Measurements from ENCODE around the gene EIF4A3. TPM values are rescaled to one million over a fixed set of nuclear protein-coding genes. Genes with fewer than 3 reads are reported as not detected.

The EIF4A3 gene
- total RNA-seq, 4 donors from 2014 or later: 29.7 to 500 (median 79.1) TPM

DNA sequence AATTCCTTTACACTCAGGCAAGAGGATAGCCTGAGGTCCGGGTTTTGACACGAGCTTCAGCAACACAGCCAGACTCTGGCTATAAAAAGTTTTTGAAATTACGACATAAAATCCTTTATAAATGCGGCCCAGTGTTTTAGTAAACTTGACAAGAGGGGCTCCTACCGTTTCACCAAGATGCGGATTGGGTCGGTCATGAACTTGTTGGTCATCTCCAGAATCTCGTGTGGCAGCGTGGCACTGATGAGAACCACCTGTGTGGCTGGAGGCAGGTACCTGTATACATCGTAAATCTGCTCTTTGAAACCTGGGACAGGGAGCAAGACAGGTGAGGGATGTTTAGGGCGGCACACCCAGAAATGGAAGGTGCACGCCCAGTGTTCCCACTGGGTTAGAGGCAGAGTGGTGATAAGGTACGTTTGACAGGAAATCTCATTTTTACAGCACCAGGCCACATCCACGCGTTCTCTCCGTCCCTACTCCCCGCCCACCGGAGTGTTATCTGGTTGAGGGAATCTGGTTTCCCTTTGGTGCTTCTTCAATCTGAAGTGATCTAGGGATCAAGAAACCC, 8.0 kb downstream of the EIF4A3 start:
- no peak overlapping the region for H3K4me3 ChIP-seq
- no peaks in the 10 kb centered on the region for H3K9me3 ChIP-seq
- DNase-seq: no peak
- TF ChIP-seq POLR2A (IDR thresholded peaks at IDR 0.05): no peak
- TF ChIP-seq, protein P1, sequence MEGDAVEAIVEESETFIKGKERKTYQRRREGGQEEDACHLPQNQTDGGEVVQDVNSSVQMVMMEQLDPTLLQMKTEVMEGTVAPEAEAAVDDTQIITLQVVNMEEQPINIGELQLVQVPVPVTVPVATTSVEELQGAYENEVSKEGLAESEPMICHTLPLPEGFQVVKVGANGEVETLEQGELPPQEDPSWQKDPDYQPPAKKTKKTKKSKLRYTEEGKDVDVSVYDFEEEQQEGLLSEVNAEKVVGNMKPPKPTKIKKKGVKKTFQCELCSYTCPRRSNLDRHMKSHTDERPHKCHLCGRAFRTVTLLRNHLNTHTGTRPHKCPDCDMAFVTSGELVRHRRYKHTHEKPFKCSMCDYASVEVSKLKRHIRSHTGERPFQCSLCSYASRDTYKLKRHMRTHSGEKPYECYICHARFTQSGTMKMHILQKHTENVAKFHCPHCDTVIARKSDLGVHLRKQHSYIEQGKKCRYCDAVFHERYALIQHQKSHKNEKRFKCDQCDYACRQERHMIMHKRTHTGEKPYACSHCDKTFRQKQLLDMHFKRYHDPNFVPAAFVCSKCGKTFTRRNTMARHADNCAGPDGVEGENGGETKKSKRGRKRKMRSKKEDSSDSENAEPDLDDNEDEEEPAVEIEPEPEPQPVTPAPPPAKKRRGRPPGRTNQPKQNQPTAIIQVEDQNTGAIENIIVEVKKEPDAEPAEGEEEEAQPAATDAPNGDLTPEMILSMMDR (IDR thresholded peaks at IDR 0.05): no peak
- intact Hi-C loops (cut with DNase I; ENCODE audit: low total_unique reads): no loop called here
- no peaks in the 10 kb centered on the region for H3K27me3 ChIP-seq
- H3K4me1 ChIP-seq: no peaks in the 10 kb centered on the region
- H3K27ac ChIP-seq: no peak overlapping the region
- no peaks in the 10 kb centered on the region for H3K36me3 ChIP-seq

DNA sequence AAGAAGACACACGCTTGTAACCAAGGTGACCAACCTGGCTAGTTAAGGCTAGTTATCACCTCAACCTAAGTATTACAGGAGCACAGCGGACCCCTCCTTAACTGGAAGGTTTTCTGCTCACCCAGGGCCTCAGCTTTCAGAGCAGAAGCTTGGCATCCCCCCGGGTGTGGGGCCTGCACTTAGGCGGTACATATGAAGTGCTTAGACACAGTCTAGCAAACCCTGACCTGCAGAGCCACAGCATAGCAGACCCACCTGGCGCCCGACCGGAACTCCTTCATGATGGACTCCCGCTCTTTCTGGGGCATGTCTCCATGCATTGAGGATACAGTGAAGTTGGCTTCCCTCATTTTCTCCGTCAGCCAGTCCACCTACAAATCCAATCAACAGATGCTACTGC, 9.8 kb downstream of the EIF4A3 start:
- no peaks in the 10 kb centered on the region for H3K36me3 ChIP-seq

DNA sequence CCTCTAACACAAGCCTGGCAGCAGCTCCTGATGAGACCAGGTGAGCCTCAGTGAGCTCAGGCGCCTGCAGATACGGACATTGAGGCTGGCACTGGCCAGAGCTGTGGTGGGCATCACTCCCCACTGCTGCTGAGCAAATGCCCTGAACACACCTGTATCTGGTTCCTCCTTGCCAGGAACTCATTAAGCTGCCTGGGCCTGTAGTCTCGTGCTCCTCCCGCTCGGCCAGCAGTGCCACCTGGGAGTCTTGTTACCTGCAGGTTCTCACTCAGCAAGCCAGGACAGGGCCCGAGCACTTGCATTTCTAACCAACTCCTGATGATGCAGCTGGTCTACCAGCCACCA, 13.3 kb downstream of the EIF4A3 start:
- no peak overlapping the region for H3K27ac ChIP-seq
- TF ChIP-seq POLR2A (IDR thresholded peaks at IDR 0.05): no peak
- TF ChIP-seq, protein P1 (IDR thresholded peaks at IDR 0.05): no peak
- intact Hi-C loops (cut with DNase I; ENCODE audit: low total_unique reads): no loop called here

More for the DNA sequence above, 9.8 kb downstream of the EIF4A3 start:
- DNase-seq: no peak
- TF ChIP-seq, protein P1 (IDR thresholded peaks at IDR 0.05): no peak
- no peak for TF ChIP-seq POLR2A (IDR thresholded peaks at IDR 0.05)
- Histone ChIP-seq H3K4me1 (no peaks in the 10 kb centered on the region), H3K4me3 (no peak overlapping the region), H3K27me3 (no peaks in the 10 kb centered on the region), H3K27ac (no peak overlapping the region), H3K9me3 (no peaks in the 10 kb centered on the region)
- intact Hi-C loops (cut with DNase I; ENCODE audit: low total_unique reads): no loop called here

DNA sequence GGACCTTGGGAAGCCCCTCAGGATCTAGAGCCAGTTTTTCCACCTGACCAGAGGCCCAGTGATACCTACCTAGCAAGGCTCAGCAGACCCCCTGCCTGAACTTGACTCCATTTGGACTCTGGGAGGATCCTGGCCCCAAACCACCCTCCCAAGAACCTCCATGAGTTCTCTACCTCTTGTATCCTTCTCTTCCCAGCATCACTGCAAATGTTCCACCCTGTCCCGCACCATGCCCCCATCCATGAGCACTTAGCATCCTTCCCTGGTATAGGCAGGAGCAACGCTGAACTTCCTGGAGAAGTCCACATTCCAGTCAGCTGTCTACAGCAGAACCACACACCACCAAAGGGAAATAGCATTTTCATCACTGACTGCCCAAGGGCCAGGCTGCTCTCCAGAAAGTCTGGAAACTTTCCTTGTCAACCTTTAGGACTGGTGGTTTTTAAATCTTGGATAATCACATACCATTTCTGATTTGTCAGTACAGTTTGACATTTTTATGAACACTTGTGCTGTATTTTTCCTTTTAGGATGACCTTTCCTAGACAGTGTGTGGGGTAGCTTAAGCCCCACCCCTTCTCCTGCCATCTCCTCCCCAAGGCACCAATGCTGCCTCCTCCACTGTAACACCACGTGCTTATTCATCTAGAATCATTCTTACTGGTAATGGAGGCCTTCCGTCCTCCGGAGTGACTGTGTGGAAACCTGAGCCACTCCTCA, 13.9 kb downstream of the EIF4A3 start:
- Histone ChIP-seq H3K9me3 (no peaks in the 10 kb centered on the region), H3K36me3 (no peaks in the 10 kb centered on the region)
- DNase-seq: no peak

More for the DNA sequence above, 13.3 kb downstream of the EIF4A3 start:
- Histone ChIP-seq H3K36me3 (no peaks in the 10 kb centered on the region), H3K9me3 (no peaks in the 10 kb centered on the region), H3K4me1 (no peaks in the 10 kb centered on the region), H3K27me3 (no peaks in the 10 kb centered on the region), H3K4me3 (no peak overlapping the region)
- DNase-seq: no peak

DNA sequence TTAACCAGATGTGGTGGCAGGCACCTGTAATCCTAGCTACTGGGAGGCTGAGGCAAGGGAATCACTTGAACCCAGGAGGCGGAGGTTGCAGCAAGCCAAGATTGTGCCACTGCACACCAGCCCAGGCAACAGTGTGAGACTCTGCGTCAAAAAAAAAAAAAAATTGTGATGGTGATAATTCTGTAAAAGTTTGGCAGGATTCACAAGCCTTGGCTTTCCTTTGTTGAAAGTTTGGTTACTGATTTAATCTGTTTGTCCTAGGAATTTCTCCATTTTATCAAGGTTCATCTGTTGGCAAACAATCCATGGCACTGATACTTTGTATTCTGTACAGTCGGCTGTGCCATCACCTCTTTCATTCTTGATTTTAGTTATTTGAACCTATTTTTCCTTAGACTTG, 15.9 kb downstream of the EIF4A3 start:
- intact Hi-C loops (cut with DNase I; ENCODE audit: low total_unique reads): no loop called here
- H3K36me3 ChIP-seq: no peaks in the 10 kb centered on the region
- DNase-seq: no peak
- no peaks in the 10 kb centered on the region for H3K4me1 ChIP-seq
- no peaks in the 10 kb centered on the region for H3K27me3 ChIP-seq
- no peak overlapping the region for H3K27ac ChIP-seq
- TF ChIP-seq, protein P1 (IDR thresholded peaks at IDR 0.05): no peak
- TF ChIP-seq POLR2A (IDR thresholded peaks at IDR 0.05): no peak
- no peaks in the 10 kb centered on the region for H3K9me3 ChIP-seq
- no peak overlapping the region for H3K4me3 ChIP-seq

More for the DNA sequence above, 13.9 kb downstream of the EIF4A3 start:
- TF ChIP-seq, protein P1 (IDR thresholded peaks at IDR 0.05): no peak
- no peak for TF ChIP-seq POLR2A (IDR thresholded peaks at IDR 0.05)
- Histone ChIP-seq H3K27me3 (no peaks in the 10 kb centered on the region), H3K4me1 (no peaks in the 10 kb centered on the region), H3K4me3 (no peak overlapping the region), H3K27ac (no peak overlapping the region)
- intact Hi-C loops (cut with DNase I; ENCODE audit: low total_unique reads): no loop called here
